ENCODE measurements around the gene ABO.

ABO gene

GRCh38 chr9:133258061-133259015 is 16.7 kb downstream of the ABO start:
- no peak overlapping the region for H3K4me3 ChIP-seq (ENCODE audit: low read depth, low read length)
- no peaks in the 10 kb centered on the region for H3K36me3 ChIP-seq (ENCODE audit: control insufficient read depth in 2 of 2, insufficient read depth in 1 of 2, low read length in 2 of 2)
- H3K9me3 ChIP-seq (ENCODE audit: control insufficient read depth, insufficient read depth, low read depth, low read length) = no peaks in the 10 kb centered on the region
- ChIA-PET CTCF (interaction anchor here (0.6 to 2.8 kb wide), 7 partner anchors 11 to 1525 kb away, joined by 3 to 7 read pairs (median 3); no protein-coding TSS in a partner anchor), POLR2A (no interaction called here)
- TF ChIP-seq SCRT1 (tag by site-specific recombination; IDR thresholded peaks at IDR 0.05; ENCODE audit: borderline replicate concordance) = no peak
- TF ChIP-seq ZSCAN18 (tag by site-specific recombination; IDR thresholded peaks at IDR 0.05) = no peak
- no peak for TF ChIP-seq ZNF580 (tag by site-specific recombination; IDR thresholded peaks at IDR 0.05)
- no peak for TF ChIP-seq ZNF692 (tag by site-specific recombination; IDR thresholded peaks at IDR 0.05)
- no peak for TF ChIP-seq ZNF521 (tag by site-specific recombination; IDR thresholded peaks at IDR 0.05)
- TF ChIP-seq ZSCAN4 (tag by site-specific recombination; IDR thresholded peaks at IDR 0.05) = no peak
- no peak for TF ChIP-seq ZNF529 (tag by site-specific recombination; IDR thresholded peaks at IDR 0.05; ENCODE audit: insufficient replicate concordance)
- no peak for TF ChIP-seq ZNF768 (tag by site-specific recombination; IDR thresholded peaks at IDR 0.05)
- TF ChIP-seq ZNF18 (tag by site-specific recombination; IDR thresholded peaks at IDR 0.05) = no peak
- no peak for TF ChIP-seq ZFHX2 (tag by site-specific recombination; conservative IDR thresholded peaks at IDR 0.05)
- no peak for TF ChIP-seq ZNF2 (tag by site-specific recombination; IDR thresholded peaks at IDR 0.05)
- no peak for TF ChIP-seq MEIS1 (CRISPR knock-in tag; IDR thresholded peaks at IDR 0.05; ENCODE audit: borderline replicate concordance)
- H3K4me1 ChIP-seq (ENCODE audit: control insufficient read depth, insufficient read depth, low read length) = no peaks in the 10 kb centered on the region
- H3K27ac ChIP-seq (ENCODE audit: extremely low read depth, low read depth, low read length) = no peak overlapping the region

- CTCF ChIA-PET = interaction anchor here (2.8 kb wide), 1 partner anchor 18 kb away, joined by 7 read pairs; no protein-coding TSS in a partner anchor
- POLR2A ChIA-PET = no interaction called here
- H3K36me3 ChIP-seq (ENCODE audit: control insufficient read depth in 2 of 2, insufficient read depth in 1 of 2, low read length in 2 of 2) = no peaks in the 10 kb centered on the region
- H3K27ac ChIP-seq (ENCODE audit: extremely low read depth, low read depth, low read length) = no peak overlapping the region
- no peaks in the 10 kb centered on the region for H3K9me3 ChIP-seq (ENCODE audit: control insufficient read depth, insufficient read depth, low read depth, low read length)
- no peak overlapping the region for H3K4me3 ChIP-seq (ENCODE audit: low read depth, low read length)
- no peaks in the 10 kb centered on the region for H3K4me1 ChIP-seq (ENCODE audit: control insufficient read depth, insufficient read depth, low read length)
- TF ChIP-seq BCL11B (tag by site-specific recombination; IDR thresholded peaks at IDR 0.05; ENCODE audit: low read depth) = no peak
- TF ChIP-seq PRDM1 (tag by site-specific recombination; IDR thresholded peaks at IDR 0.05) = no peak
- TF ChIP-seq ZXDB (tag by site-specific recombination; IDR thresholded peaks at IDR 0.05) = no peak
- TF ChIP-seq ZBTB6 (tag by site-specific recombination; IDR thresholded peaks at IDR 0.05) = no peak
- TF ChIP-seq SP2 (tag by site-specific recombination; IDR thresholded peaks at IDR 0.05) = no peak
- TF ChIP-seq ZNF391 (tag by site-specific recombination; IDR thresholded peaks at IDR 0.05; ENCODE audit: borderline replicate concordance, low read depth) = no peak
- TF ChIP-seq ZNF280C (tag by site-specific recombination; IDR thresholded peaks at IDR 0.05) = no peak
- no peak for TF ChIP-seq ZNF529 (tag by site-specific recombination; IDR thresholded peaks at IDR 0.05; ENCODE audit: insufficient replicate concordance)
- no peak for TF ChIP-seq ZFP3 (tag by site-specific recombination; IDR thresholded peaks at IDR 0.05; ENCODE audit: low read depth)
- no peak for TF ChIP-seq ZNF157 (tag by site-specific recombination; IDR thresholded peaks at IDR 0.05)
- no peak for TF ChIP-seq ZNF768 (tag by site-specific recombination; IDR thresholded peaks at IDR 0.05)
- TF ChIP-seq ZNF548 (tag by site-specific recombination; IDR thresholded peaks at IDR 0.05) = no peak
- TF ChIP-seq FEZF1 (tag by site-specific recombination; IDR thresholded peaks at IDR 0.05) = no peak
- no peak for TF ChIP-seq ZNF747 (tag by site-specific recombination; IDR thresholded peaks at IDR 0.05)
Measured at GRCh38 chr9:133257465-133257956, 17.5 kb downstream of the ABO start.
